ENCODE measurements around the gene MED13. TPM values are rescaled to one million over a fixed set of nuclear protein-coding genes. Genes with fewer than 3 reads are reported as not detected.

The MED13 gene
- total and polyA plus RNA-seq, 7 donors, result 6.6 to 74.4 (median 45.1) TPM

DNA sequence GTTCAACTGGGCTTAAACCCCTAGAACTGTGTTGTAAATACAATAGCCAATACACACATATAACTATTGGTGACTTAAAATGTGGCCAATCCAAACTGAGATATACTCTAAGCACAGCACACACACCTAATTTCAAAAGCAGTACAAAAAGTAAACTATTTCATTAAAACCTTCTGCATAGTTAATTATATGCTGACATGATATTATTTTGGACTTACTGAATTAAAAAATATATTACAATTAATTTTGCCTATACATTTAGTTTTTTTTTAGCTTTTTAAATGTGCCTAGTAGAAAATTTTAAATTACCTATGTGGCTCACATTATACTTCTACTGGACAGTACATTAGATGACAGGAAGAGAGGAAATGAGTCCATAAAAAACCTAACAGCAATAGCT, 21.5 kb downstream of the MED13 start:
- Histone ChIP-seq H3K4me1 (peaks cover 37% of the 10 kb centered on the region), H3K36me3 (ENCODE audit: insufficient read depth in 1 of 2, low read depth in 1 of 2) (peaks cover 2 to 86% of the 10 kb centered on the region in 2 donors), H3K27ac (peak overlapping the region; percentile 9), H3K9me3 (no peaks in the 10 kb centered on the region), H3K27me3 (ENCODE audit: insufficient read depth in 3 of 3, low read length in 2 of 3) (no peaks in the 10 kb centered on the region), H3K4me3 (no peak overlapping the region)
- no peak for ATAC-seq
- TF ChIP-seq, protein P1, sequence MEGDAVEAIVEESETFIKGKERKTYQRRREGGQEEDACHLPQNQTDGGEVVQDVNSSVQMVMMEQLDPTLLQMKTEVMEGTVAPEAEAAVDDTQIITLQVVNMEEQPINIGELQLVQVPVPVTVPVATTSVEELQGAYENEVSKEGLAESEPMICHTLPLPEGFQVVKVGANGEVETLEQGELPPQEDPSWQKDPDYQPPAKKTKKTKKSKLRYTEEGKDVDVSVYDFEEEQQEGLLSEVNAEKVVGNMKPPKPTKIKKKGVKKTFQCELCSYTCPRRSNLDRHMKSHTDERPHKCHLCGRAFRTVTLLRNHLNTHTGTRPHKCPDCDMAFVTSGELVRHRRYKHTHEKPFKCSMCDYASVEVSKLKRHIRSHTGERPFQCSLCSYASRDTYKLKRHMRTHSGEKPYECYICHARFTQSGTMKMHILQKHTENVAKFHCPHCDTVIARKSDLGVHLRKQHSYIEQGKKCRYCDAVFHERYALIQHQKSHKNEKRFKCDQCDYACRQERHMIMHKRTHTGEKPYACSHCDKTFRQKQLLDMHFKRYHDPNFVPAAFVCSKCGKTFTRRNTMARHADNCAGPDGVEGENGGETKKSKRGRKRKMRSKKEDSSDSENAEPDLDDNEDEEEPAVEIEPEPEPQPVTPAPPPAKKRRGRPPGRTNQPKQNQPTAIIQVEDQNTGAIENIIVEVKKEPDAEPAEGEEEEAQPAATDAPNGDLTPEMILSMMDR (IDR thresholded peaks at IDR 0.05), result no peak
- intact Hi-C loops (cut with DNase I), result no loop called here
- DNase-seq, result no peak

DNA sequence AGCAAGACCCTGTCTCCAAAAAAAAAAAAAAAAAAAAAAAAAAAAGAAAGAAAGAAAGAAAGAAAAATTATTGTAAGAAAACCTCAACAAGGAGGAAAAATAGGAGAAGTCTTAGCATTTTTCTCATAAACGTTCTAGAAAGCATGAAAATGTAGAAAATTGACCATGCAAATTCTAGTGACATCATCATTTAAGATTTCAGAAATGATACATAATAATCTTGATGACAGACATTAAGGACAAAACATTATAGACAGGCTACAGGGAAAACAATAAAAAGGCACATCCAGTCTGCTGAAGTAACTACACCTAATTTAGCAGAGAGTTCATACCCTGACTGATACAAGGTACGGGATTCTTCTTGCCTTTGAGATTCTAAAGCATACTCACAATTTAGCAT, 21.9 kb downstream of the MED13 start:
- WGBS, 3 donors, result 45 to 73% (median 60%) methylated on average over 2 of the region's 2 CpGs
- TF ChIP-seq, protein P1 (IDR thresholded peaks at IDR 0.05), result no peak
- Histone ChIP-seq H3K27me3 (ENCODE audit: insufficient read depth in 3 of 3, low read length in 2 of 3) (no peaks in the 10 kb centered on the region), H3K36me3 (ENCODE audit: insufficient read depth in 1 of 2, low read depth in 1 of 2) (peaks cover 0 to 82% of the 10 kb centered on the region in 2 donors), H3K9me3 (no peaks in the 10 kb centered on the region), H3K27ac (peak overlapping the region; percentile 9), H3K4me1 (peaks cover 35% of the 10 kb centered on the region), H3K4me3 (no peak overlapping the region)
- ATAC-seq, result peak in 1 of 4 donors; percentile 29
- intact Hi-C loops (cut with DNase I), result no loop called here
- no peak for DNase-seq

DNA sequence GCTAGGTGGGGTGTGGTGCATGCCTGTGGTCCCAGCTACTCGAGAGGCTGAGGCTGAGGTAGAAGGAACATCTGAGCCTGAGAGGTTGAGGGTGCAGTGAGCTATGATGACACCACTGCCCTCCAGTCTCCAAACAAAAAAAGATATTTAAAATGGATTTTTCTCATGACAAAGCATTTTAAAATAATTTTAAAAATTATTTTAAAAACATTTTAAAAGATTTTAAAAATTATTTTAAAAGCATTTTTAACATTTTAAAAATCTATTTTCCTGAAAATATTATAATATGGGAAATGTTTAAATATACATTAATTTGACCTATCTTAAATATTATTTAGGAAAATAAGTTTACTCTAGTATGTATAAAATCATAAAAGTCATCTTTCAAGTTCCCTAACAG, 26.8 kb downstream of the MED13 start:
- intact Hi-C loops (cut with DNase I), result loop anchor here in 1 of 2 donors (10.0 kb wide), 1 partner anchor 93 kb away; no protein-coding TSS in a partner anchor
- WGBS, 3 donors, result 79 to 89% (median 82%) methylated on average over 1 of the region's 1 CpG
- Histone ChIP-seq H3K4me1 (peaks cover 9% of the 10 kb centered on the region), H3K36me3 (ENCODE audit: insufficient read depth in 1 of 2, low read depth in 1 of 2) (peaks cover under 1 to 55% of the 10 kb centered on the region in 2 donors), H3K9me3 (no peaks in the 10 kb centered on the region), H3K4me3 (no peak overlapping the region), H3K27me3 (ENCODE audit: insufficient read depth in 3 of 3, low read length in 2 of 3) (no peaks in the 10 kb centered on the region), H3K27ac (peak overlapping the region; percentile 33)
- DNase-seq (no peak), ATAC-seq (peak in 1 of 4 donors; percentile 32)
- TF ChIP-seq, protein P1 (IDR thresholded peaks at IDR 0.05), result no peak

DNA sequence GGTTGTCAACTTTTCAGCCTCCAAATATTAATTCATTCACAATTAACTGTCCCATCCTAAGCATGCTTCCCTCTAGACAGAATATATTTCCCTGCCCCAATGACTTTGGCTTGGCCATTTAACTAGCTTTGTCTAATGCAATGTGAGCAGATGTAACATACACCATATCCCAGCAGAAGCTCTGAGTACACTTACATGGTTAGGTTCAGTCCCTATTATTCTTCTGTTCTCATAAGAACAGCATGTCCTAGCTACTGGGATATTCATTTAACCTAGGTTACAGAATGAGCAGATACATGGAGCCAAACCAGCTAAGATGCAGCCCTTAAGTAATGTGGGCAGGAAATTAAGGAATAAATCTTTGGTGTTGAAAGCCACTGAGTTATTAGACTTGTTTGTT, 31.8 kb downstream of the MED13 start:
- Histone ChIP-seq H3K9me3 (no peaks in the 10 kb centered on the region), H3K27me3 (ENCODE audit: insufficient read depth in 3 of 3, low read length in 2 of 3) (no peaks in the 10 kb centered on the region), H3K27ac (no peak overlapping the region), H3K4me3 (no peak overlapping the region), H3K4me1 (peaks cover 7% of the 10 kb centered on the region), H3K36me3 (ENCODE audit: insufficient read depth in 1 of 2, low read depth in 1 of 2) (peaks cover 5 to 69% of the 10 kb centered on the region in 2 donors)
- TF ChIP-seq, protein P1 (IDR thresholded peaks at IDR 0.05), result no peak
- intact Hi-C loops (cut with DNase I), result loop anchor here in 1 of 2 donors (5.0 to 10.0 kb wide), 2 partner anchors 36 to 89 kb away; no protein-coding TSS in a partner anchor
- DNase-seq (no peak), ATAC-seq (peak; percentile 48 to 94 (median 93))

DNA sequence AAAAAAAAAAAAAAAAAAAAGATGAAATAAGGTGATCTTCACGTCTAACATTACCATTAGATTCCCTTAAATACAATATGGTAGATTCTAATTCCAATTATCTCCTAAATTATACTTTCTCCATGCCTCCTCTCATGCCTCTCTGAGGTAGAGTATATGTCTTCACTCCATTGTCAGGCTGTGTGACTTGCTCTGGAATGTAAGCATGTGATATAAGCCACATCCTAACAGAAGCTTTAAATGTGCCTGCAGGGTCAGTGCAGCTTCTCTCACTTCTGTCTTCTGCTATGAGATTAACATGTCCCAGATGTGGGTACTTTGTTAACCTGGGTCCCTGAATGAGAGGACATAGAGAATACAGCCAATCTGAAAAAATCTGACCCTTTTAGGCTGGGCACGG, 32.6 kb downstream of the MED13 start:
- Histone ChIP-seq H3K27me3 (ENCODE audit: insufficient read depth in 3 of 3, low read length in 2 of 3) (no peaks in the 10 kb centered on the region), H3K36me3 (ENCODE audit: insufficient read depth in 1 of 2, low read depth in 1 of 2) (peaks cover 8 to 77% of the 10 kb centered on the region in 2 donors), H3K4me1 (peaks cover 7% of the 10 kb centered on the region), H3K4me3 (no peak overlapping the region), H3K9me3 (no peaks in the 10 kb centered on the region), H3K27ac (no peak overlapping the region)
- TF ChIP-seq, protein P1 (IDR thresholded peaks at IDR 0.05), result no peak
- WGBS, 3 donors, result 57 to 74% (median 69%) methylated on average over 2 of the region's 2 CpGs
- intact Hi-C loops (cut with DNase I), result loop anchor here in 1 of 2 donors (5.0 to 10.0 kb wide), 2 partner anchors 35 to 88 kb away; no protein-coding TSS in a partner anchor
- DNase-seq (no peak), ATAC-seq (peak in 3 of 4 donors; percentile 29 to 50 (median 34))

Data from psoas muscle (tissue), 8 donors.